Uterus (tissue), 4 donors: Measurements from ENCODE around the gene ADGB. TPM values are rescaled to one million over a fixed set of nuclear protein-coding genes. Genes with fewer than 3 reads are reported as not detected.
"Not testable (repeated sequence)": the region's sequence is repeated elsewhere in the genome, so short reads cannot be mapped to it uniquely, and the experiment has no call there.

Experiments
- DNase-seq, 2 donors: peaks; one replicate each; pipeline ENCODE4 v3.0.0-alpha.2; 2019 to 2020
- H3K27ac ChIP-seq, 2 donors: fragments of 200-600 bp; sonication (generic); 1 replicate in 1 of 2; 2 replicates in 1 of 2; pipeline ENCODE4 v1.5.1; 2016 to 2018
- H3K27me3 ChIP-seq, 2 donors: fragments of 200-600 bp; sonication (generic); one replicate each; pipeline ENCODE4 v1.5.1; 2018 to 2019; ENCODE audit warnings: control low read depth in 1 of 2
- H3K36me3 ChIP-seq, 2 donors: fragments of 200-600 bp; sonication (generic); one replicate each; pipeline ENCODE4 v1.5.1; 2019; ENCODE audit warnings: control low read depth in 1 of 2
- H3K4me1 ChIP-seq, 2 donors: fragments of 200-600 bp; sonication (generic); one replicate each; pipeline ENCODE4 v1.5.1; 2018 to 2019; ENCODE audit warnings: control low read depth in 1 of 2
- H3K4me3 ChIP-seq, 2 donors: fragments of 200-600 bp; sonication (generic); 1 replicate in 1 of 2; 2 replicates in 1 of 2; pipeline ENCODE4 v1.5.1; 2018 to 2019; ENCODE audit warnings: mild to moderate bottlenecking in 1 of 2
- H3K9me3 ChIP-seq, 2 donors: fragments of 200-600 bp; sonication (generic); one replicate each; pipeline ENCODE4 v1.5.1; 2019; ENCODE audit warnings: control low read depth in 1 of 2
- CTCF ChIP-seq, 4 experiments: fragments of 200-600 bp in 2 of 4; fragments of 450-650 bp in 2 of 4; sonication (generic) in 2 of 4; IDR thresholded peaks; one replicate each; pipeline ENCODE4 v1.5.1; 2016 to 2019; ENCODE audit warnings: antibody characterized with exemption in 4 of 4, mild to moderate bottlenecking in 2 of 4, moderate library complexity in 1 of 4
- POLR2A ChIP-seq, 2 donors: fragments of 450-650 bp; IDR thresholded peaks; one replicate each; pipeline ENCODE4 v1.6.1; 2016; ENCODE audit warnings: antibody characterized with exemption in 2 of 2, mild to moderate bottlenecking in 1 of 2, moderate library complexity in 1 of 2
- intact Hi-C: fragments of 100-400 bp; cut with DNase I; formaldehyde crosslinking; loops from one replicate; pipeline ENCODE4 v1.15.1; 2023; ENCODE audit warnings: low total_unique reads
- total RNA-seq, 4 donors: library from RNA; depleted of rRNA in 3 of 4; stranded (reverse); fragments of >200 nt in 3 of 4; gene quantifications; one replicate each; pipeline versions ENCODE4 v1.1.0 to v1.2.4, GENCODE V29; 2014 to 2023
- donor health status: DM: yes; HTN: yes; CAD: no.

The ADGB gene
- total RNA-seq, 4 donors from 2014 or later, result 1.9 to 7.7 TPM; not detected in 2

- intact Hi-C loops, result no loop called here
- Histone ChIP-seq H3K27me3 (no peaks in the 10 kb centered on the region), H3K36me3 (no peaks in the 10 kb centered on the region), H3K4me1 (no peaks in the 10 kb centered on the region), H3K4me3 (no peak overlapping the region), H3K9me3 (no peaks in the 10 kb centered on the region), H3K27ac (no peak overlapping the region)
- no peak for TF ChIP-seq POLR2A (IDR thresholded peaks at IDR 0.05)
- no peak for TF ChIP-seq CTCF (IDR thresholded peaks at IDR 0.05)
- DNase-seq, result no peak
Observed at GRCh38 chr6:146795479-146796133, 196.8 kb downstream of the ADGB start.

- DNase-seq, H3K4me1 ChIP-seq, H3K4me3 ChIP-seq, intact Hi-C loops, H3K27ac ChIP-seq, H3K27me3 ChIP-seq, H3K36me3 ChIP-seq, H3K9me3 ChIP-seq: not testable (repeated sequence)
Observed at GRCh38 chr6:146803167-146803566, 204.4 kb downstream of the ADGB start.

GRCh38 chr6:146803601-146804000 is 204.8 kb downstream of the ADGB start:
- Histone ChIP-seq H3K4me3 (no peak overlapping the region), H3K27ac (no peak overlapping the region), H3K9me3 (no peaks in the 10 kb centered on the region), H3K4me1 (no peaks in the 10 kb centered on the region), H3K27me3 (no peaks in the 10 kb centered on the region), H3K36me3 (no peaks in the 10 kb centered on the region)
- DNase-seq, result no peak
- intact Hi-C loops, result no loop called here
- TF ChIP-seq POLR2A (IDR thresholded peaks at IDR 0.05) (no peak), CTCF (IDR thresholded peaks at IDR 0.05) (no peak)

GRCh38 chr6:146805546-146806325 is 207.0 kb downstream of the ADGB start:
- Histone ChIP-seq H3K4me1 (no peaks in the 10 kb centered on the region), H3K9me3 (no peaks in the 10 kb centered on the region), H3K36me3 (no peaks in the 10 kb centered on the region), H3K4me3 (no peak overlapping the region), H3K27me3 (no peaks in the 10 kb centered on the region), H3K27ac (no peak overlapping the region)
- TF ChIP-seq CTCF (IDR thresholded peaks at IDR 0.05), result no peak
- no peak for TF ChIP-seq POLR2A (IDR thresholded peaks at IDR 0.05)
- intact Hi-C loops, result no loop called here
- DNase-seq, result no peak

- H3K9me3 ChIP-seq, H3K4me3 ChIP-seq, intact Hi-C loops, H3K27ac ChIP-seq, DNase-seq, H3K4me1 ChIP-seq, H3K27me3 ChIP-seq, H3K36me3 ChIP-seq: not testable (repeated sequence)
Observed at GRCh38 chr6:146809014-146809413, 210.2 kb downstream of the ADGB start.

GRCh38 chr6:146812811-146813321 is 214.1 kb downstream of the ADGB start:
- H3K4me3 ChIP-seq, DNase-seq, H3K9me3 ChIP-seq, H3K27ac ChIP-seq, H3K4me1 ChIP-seq, H3K27me3 ChIP-seq, H3K36me3 ChIP-seq, intact Hi-C loops: not testable (repeated sequence)
